Activated CD8-positive, alpha-beta T cell treated with anti-CD3 and anti-CD28 coated beads for 36 hours (primary cell): Measurements from ENCODE around the gene PLEKHM3. TPM values are rescaled to one million over a fixed set of nuclear protein-coding genes. Genes with fewer than 3 reads are reported as not detected.

Experiments
- ATAC-seq: fragments of 200-7000 bp; cut with Tn5 transposase; one replicate; pipeline ENCODE4 v1.10.0; 2021; ENCODE audit warnings: mild to moderate bottlenecking, moderate library complexity
- CTCF ChIA-PET: fragments of 350-600 bp; sonication (Branson Sonifier 250); formaldehyde crosslinking; loops from one replicate; lab custom pipeline; 2021; ENCODE audit warnings: antibody characterized with exemption; lab: Charles Lee
- POLR2A ChIA-PET: fragments of 350-600 bp; sonication (Branson Sonifier 250); formaldehyde crosslinking; loops from one replicate; lab custom pipeline; 2021; ENCODE audit warnings: antibody characterized with exemption; lab: Charles Lee
- DNase-seq: peaks from one replicate; pipeline ENCODE4 v3.0.0-alpha.2; 2020
- H3K27ac Mint-ChIP-seq: one replicate; pipeline ENCODE4 v1.8.0; 2021; ENCODE audit warnings: mild to moderate bottlenecking, mixed read lengths
- H3K27me3 Mint-ChIP-seq: one replicate; pipeline ENCODE4 v1.8.0; 2021; ENCODE audit warnings: mixed read lengths
- H3K36me3 Mint-ChIP-seq: one replicate; pipeline ENCODE4 v1.8.0; 2021; ENCODE audit warnings: low read depth, mixed read lengths
- H3K4me1 Mint-ChIP-seq: one replicate; pipeline ENCODE4 v1.8.0; 2021; ENCODE audit warnings: low read depth, mixed read lengths
- H3K4me3 Mint-ChIP-seq: one replicate; pipeline ENCODE4 v1.8.0; 2021; ENCODE audit warnings: mild to moderate bottlenecking, moderate library complexity, mixed read lengths
- H3K9me3 Mint-ChIP-seq: one replicate; pipeline ENCODE4 v1.8.0; 2021; ENCODE audit warnings: mixed read lengths
- intact Hi-C: fragments of 100-400 bp; cut with micrococcal nuclease; formaldehyde crosslinking; loops from one replicate; pipeline ENCODE4 v1.10.0; 2022
- total RNA-seq, 2 experiments: library from RNA; stranded (reverse); gene quantifications; one replicate each; pipeline ENCODE4 v1.2.3, GENCODE V29; 2021
- TF ChIP-seq, protein P1 (sequence below): fragments of 200-600 bp; IDR thresholded peaks from one replicate; pipeline ENCODE4 v1.8.0; 2022; ENCODE audit warnings: antibody characterized with exemption, mild to moderate bottlenecking

Gene PLEKHM3
- total RNA-seq, 2 experiments from 2014 or later, result 4.5 to 4.7 TPM

DNA sequence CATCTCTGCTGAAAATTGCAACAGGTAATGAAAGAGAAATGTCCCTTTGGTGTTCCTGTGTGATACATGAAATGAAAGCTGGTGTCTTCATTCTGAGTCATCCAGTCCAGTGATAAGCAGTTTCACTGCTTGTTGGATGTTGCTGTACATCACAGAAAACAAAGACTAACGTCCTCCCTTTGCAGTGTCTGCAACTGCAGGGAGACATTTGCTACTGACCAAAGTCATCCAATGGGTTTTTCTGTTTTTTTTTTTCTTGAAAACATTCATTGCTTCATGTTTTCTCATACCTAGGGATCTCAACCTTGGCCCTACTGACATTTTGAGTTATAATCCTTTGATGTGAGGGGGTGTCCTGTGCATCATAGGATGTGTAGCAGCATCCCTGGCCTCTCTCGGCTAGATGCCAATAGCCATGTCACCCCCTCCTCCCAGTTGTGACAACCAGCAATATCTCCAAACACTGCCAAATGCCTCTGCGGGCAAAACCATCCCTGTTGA is 192.0 kb downstream of the PLEKHM3 start:
- CTCF ChIA-PET, result interaction anchor here (1.4 kb wide), 1 partner anchor 207 kb away, joined by 3 read pairs; no protein-coding TSS in a partner anchor
- Mint-ChIP-seq H3K9me3 (no peaks in the 10 kb centered on the region), H3K4me3 (no peak overlapping the region), H3K4me1 (peaks cover 10% of the 10 kb centered on the region), H3K27me3 (no peaks in the 10 kb centered on the region), H3K27ac (no peak overlapping the region), H3K36me3 (peaks cover under 1% of the 10 kb centered on the region)
- DNase-seq (no peak), ATAC-seq (peak; percentile 86)
- intact Hi-C loops, result no loop called here
- POLR2A ChIA-PET, result no interaction called here
- TF ChIP-seq, protein P1, sequence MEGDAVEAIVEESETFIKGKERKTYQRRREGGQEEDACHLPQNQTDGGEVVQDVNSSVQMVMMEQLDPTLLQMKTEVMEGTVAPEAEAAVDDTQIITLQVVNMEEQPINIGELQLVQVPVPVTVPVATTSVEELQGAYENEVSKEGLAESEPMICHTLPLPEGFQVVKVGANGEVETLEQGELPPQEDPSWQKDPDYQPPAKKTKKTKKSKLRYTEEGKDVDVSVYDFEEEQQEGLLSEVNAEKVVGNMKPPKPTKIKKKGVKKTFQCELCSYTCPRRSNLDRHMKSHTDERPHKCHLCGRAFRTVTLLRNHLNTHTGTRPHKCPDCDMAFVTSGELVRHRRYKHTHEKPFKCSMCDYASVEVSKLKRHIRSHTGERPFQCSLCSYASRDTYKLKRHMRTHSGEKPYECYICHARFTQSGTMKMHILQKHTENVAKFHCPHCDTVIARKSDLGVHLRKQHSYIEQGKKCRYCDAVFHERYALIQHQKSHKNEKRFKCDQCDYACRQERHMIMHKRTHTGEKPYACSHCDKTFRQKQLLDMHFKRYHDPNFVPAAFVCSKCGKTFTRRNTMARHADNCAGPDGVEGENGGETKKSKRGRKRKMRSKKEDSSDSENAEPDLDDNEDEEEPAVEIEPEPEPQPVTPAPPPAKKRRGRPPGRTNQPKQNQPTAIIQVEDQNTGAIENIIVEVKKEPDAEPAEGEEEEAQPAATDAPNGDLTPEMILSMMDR, result no peak

DNA sequence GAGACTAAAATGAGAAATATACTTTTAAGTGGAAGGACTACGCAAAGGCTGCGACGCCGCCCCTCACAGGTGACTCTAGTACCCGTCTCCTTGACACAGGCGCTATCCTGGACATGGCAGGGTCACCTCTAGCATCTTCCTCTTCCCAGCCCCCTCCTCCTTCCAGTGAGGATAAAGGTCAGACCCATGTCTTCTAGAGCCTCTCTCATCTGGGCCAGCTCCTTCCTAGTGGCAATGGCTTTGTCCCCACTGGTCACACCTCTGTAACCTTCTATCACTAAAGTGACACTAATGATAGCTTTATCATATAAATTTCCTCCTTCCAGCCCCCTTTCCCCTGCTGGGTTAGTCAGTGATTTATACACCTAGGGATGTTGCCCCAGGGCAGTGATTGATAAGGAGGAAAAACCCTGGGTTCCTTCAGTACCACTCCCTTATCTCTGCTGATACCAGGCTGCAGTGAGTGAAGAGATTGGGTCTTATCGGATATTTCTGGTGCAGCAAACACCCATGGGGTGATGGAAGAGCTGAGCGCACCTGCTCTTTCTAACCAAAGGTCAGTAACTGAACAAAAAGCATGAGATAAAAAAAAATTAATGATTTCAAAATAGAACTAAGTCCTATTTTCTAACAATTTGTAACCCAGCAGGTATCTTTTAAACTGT is 193.6 kb downstream of the PLEKHM3 start:
- TF ChIP-seq, protein P1, result no peak
- ATAC-seq (no peak), DNase-seq (no peak)
- ChIA-PET POLR2A (no interaction called here), CTCF (no interaction called here)
- H3K27me3 Mint-ChIP-seq, result no peaks in the 10 kb centered on the region
- intact Hi-C loops, result no loop called here
- H3K4me1 Mint-ChIP-seq, result peaks cover 10% of the 10 kb centered on the region
- peaks cover 3% of the 10 kb centered on the region for H3K36me3 Mint-ChIP-seq
- H3K27ac Mint-ChIP-seq, result no peak overlapping the region
- H3K4me3 Mint-ChIP-seq, result no peak overlapping the region
- no peaks in the 10 kb centered on the region for H3K9me3 Mint-ChIP-seq

DNA sequence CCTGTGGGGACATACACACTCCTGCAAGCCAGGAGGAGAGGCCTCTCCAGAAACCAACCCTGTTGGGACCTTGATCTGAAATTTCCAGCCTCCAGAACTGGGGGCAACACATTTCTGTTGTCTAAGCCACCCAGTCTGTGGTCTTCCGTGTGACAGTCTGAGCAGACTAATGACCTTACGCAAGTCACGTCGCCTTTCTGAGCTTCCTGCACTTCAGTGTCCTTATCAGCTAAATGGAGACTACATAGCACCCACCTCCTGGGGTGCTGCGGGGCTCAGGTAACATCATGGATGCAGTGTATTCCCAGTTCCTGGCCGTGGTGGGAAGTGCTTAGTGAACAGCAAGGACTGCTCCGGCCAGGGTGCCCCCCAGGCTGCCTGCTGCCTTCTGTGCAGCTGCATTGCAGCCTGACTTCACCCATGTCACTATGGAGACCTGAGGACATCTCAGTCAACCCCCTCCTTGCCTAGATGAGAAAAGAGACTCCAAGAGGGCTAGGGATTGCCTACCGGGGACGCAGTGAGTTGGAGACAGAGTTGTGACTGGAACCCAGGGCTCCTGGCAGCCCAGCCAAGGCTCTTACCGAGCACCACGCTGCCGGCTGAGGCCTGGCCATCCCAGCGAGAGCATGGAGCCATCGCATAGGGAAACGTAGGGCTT is 194.4 kb downstream of the PLEKHM3 start:
- POLR2A ChIA-PET, result no interaction called here
- CTCF ChIA-PET, result no interaction called here
- no peak for DNase-seq
- intact Hi-C loops, result no loop called here
- Mint-ChIP-seq H3K9me3 (no peaks in the 10 kb centered on the region), H3K27me3 (no peaks in the 10 kb centered on the region), H3K27ac (no peak overlapping the region), H3K4me1 (peaks cover 10% of the 10 kb centered on the region), H3K36me3 (peaks cover 5% of the 10 kb centered on the region), H3K4me3 (no peak overlapping the region)
- no peak for ATAC-seq
- TF ChIP-seq, protein P1, result no peak

DNA sequence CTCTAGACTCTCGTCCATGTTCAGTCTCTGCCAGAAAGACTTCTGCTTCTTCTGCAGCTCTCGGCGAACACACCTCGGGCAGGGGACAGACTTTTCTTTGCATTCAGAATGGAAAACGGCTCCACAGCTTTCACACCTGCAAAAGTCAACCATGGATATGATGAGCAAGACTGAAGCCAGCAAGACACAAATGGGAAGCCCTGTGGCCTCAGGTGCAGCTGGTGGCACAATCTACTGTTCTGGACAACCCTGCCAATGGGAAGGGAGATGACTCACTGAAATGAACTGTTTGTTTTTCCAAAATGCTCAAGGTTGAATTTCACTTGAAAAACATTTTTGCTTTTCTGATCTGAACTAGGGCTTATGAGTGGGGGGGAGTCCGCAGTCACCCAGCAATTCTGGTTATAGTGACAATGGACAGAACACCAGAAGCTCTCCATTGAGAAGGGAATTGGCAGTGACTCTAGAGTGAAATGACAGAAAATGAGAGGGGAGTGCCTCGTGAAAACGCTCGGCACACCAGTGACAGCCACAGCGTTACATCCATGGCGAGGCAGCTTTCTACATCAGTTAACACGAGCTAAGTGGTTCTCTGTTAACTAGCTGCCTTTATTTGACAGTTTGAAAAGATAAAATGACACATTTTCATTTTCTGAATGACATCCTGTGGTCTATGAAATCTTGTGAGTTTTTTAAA is 196.8 kb downstream of the PLEKHM3 start:
- POLR2A ChIA-PET, result no interaction called here
- no peak for ATAC-seq
- Mint-ChIP-seq H3K36me3 (peaks cover 5% of the 10 kb centered on the region), H3K27ac (no peak overlapping the region), H3K4me3 (no peak overlapping the region), H3K4me1 (peaks cover 8% of the 10 kb centered on the region), H3K27me3 (no peaks in the 10 kb centered on the region), H3K9me3 (no peaks in the 10 kb centered on the region)
- intact Hi-C loops, result no loop called here
- CTCF ChIA-PET, result no interaction called here
- TF ChIP-seq, protein P1, result no peak
- no peak for DNase-seq
